Endothelial cell of umbilical vein (primary cell): ENCODE data around the gene SSH3.

Experiments used
- JUN ChIP-seq: IDR thresholded peaks from 2 replicates; pipeline ENCODE4 v1.6.1; 2011; ENCODE audit warnings: borderline replicate concordance, low read depth; ENCODE audit not compliant: insufficient read length, insufficient read depth
- MYC ChIP-seq: IDR thresholded peaks from one replicate; pipeline ENCODE4 v1.6.1; 2011; ENCODE audit warnings: mild to moderate bottlenecking, low read depth, low read length

GRCh38 chr11:67271541-67272284 lies 31.6 kb upstream of the SSH3 start:
- TF ChIP-seq MYC = no peak
- TF ChIP-seq JUN = no peak
